Endothelial cell of umbilical vein (primary cell): ENCODE data around the gene ZMIZ1. TPM values are rescaled to one million over a fixed set of nuclear protein-coding genes. Genes with fewer than 3 reads are reported as not detected.

Experiments used
- BruUV-seq: library from RNA; stranded (reverse); fragments of 400-500 nt; replicated peaks from 2 replicates; lab custom pipeline; 2021; lab: Mats Ljungman, UMichigan
- CTCF ChIA-PET: fragments of 300-600, 350-600 bp; sonication (Branson Sonifier 250); formaldehyde crosslinking; loops from one replicate; lab custom pipeline; 2021; ENCODE audit warnings: antibody characterized with exemption, inconsistent platforms; lab: Charles Lee
- POLR2A ChIA-PET: fragments of 300-600, 350-600 bp; sonication (Branson Sonifier 250); formaldehyde crosslinking; loops from one replicate; lab custom pipeline; 2021; ENCODE audit warnings: antibody characterized with exemption, inconsistent platforms; lab: Charles Lee
- DNase-seq: peaks from one replicate; pipeline ENCODE4 v3.0.0-alpha.2; 2011; ENCODE audit warnings: low read depth, low spot score
- FAIRE-seq: peaks from 2 replicates; lab custom pipeline; 2011; peaks lifted over from hg19 to GRCh38; lab: Jason Lieb, UNC
- H2AFZ ChIP-seq: 2 replicates; pipeline ENCODE4 v1.6.0; 2012; ENCODE audit warnings: low read depth, low read length, control low read depth, inconsistent platforms
- H3K27ac ChIP-seq: 2 replicates; pipeline ENCODE4 v1.5.1; 2011; ENCODE audit warnings: low read depth, mild to moderate bottlenecking, control low read depth, low read length, moderate library complexity; ENCODE audit not compliant: insufficient read depth
- H3K27me3 ChIP-seq, 2 experiments: 2 replicates each; pipeline versions ENCODE4 v1.6.0 to v1.6.1; 2011; ENCODE audit warnings: low read length in 2 of 2, mixed read lengths in 1 of 2; ENCODE audit not compliant: control insufficient read depth in 2 of 2, insufficient read depth in 2 of 2
- H3K36me3 ChIP-seq, 2 experiments: 2 replicates in 1 of 2; 3 replicates in 1 of 2; pipeline ENCODE4 v1.5.1; 2011; ENCODE audit warnings: low read length in 2 of 2, mild to moderate bottlenecking in 1 of 2, moderate library complexity in 1 of 2; ENCODE audit not compliant: control insufficient read depth in 2 of 2, insufficient read depth in 2 of 2; ENCODE audit errors: extremely low read depth in 1 of 2
- H3K4me1 ChIP-seq: 3 replicates; pipeline ENCODE4 v1.5.1; 2011; ENCODE audit warnings: mild to moderate bottlenecking, low read length; ENCODE audit not compliant: control insufficient read depth, insufficient read depth; ENCODE audit errors: extremely low read depth
- H3K4me2 ChIP-seq: 2 replicates; pipeline ENCODE4 v1.6.1; 2011; ENCODE audit warnings: low read length, control low read depth, mixed read lengths; ENCODE audit not compliant: insufficient read depth
- H3K4me3 ChIP-seq, 3 experiments: fragments of 200-600 bp in 1 of 3; sonication (generic), shearing (Covaris generic) in 1 of 3; replicated peaks in 1 of 3; 2 replicates each; pipeline ENCODE4 v1.5.1; 2011 to 2016; ENCODE audit warnings: control low read depth in 3 of 3, low read length in 3 of 3, mild to moderate bottlenecking in 2 of 3, inconsistent platforms in 1 of 3, low read depth in 1 of 3, moderate library complexity in 1 of 3; ENCODE audit not compliant: insufficient read depth in 1 of 3
- H3K79me2 ChIP-seq: 2 replicates; pipeline ENCODE4 v1.6.0; 2012; ENCODE audit warnings: low read length, inconsistent platforms; ENCODE audit not compliant: control insufficient read depth, insufficient read depth
- H3K9ac ChIP-seq: replicated peaks from 2 replicates; pipeline ENCODE3; 2011; ENCODE audit warnings: low read length, control low read depth; ENCODE audit not compliant: insufficient read depth; ENCODE audit errors: extremely low read depth
- H3K9me1 ChIP-seq: replicated peaks from 3 replicates; pipeline ENCODE4 v1.6.0; 2011; ENCODE audit warnings: mild to moderate bottlenecking, low read length; ENCODE audit not compliant: control insufficient read depth, insufficient read depth; ENCODE audit errors: extremely low read depth
- H3K9me3 ChIP-seq: replicated peaks from 2 replicates; pipeline ENCODE4 v1.5.1; 2012; ENCODE audit warnings: low read length, inconsistent platforms; ENCODE audit not compliant: control insufficient read depth, insufficient read depth
- H4K20me1 ChIP-seq: replicated peaks from 2 replicates; pipeline ENCODE3; 2011; ENCODE audit warnings: mild to moderate bottlenecking, low read length; ENCODE audit not compliant: control insufficient read depth, insufficient read depth; ENCODE audit errors: extremely low read depth
- FOS ChIP-seq: IDR thresholded peaks from 2 replicates; pipeline ENCODE4 v1.6.1; 2011; ENCODE audit warnings: mild to moderate bottlenecking, low read length, moderate library complexity, borderline replicate concordance; ENCODE audit not compliant: insufficient read depth
- JUN ChIP-seq: IDR thresholded peaks from 2 replicates; pipeline ENCODE4 v1.6.1; 2011; ENCODE audit warnings: borderline replicate concordance, low read depth; ENCODE audit not compliant: insufficient read length, insufficient read depth
- POLR2A ChIP-seq: IDR thresholded peaks from 2 replicates; pipeline ENCODE4 v1.6.1; 2012; ENCODE audit warnings: low read depth, mild to moderate bottlenecking, control low read depth, low read length
- POLR2AphosphoS5 ChIP-seq: IDR thresholded peaks from 2 replicates; pipeline ENCODE4 v1.6.1; 2012; ENCODE audit warnings: low read depth, mild to moderate bottlenecking, control low read depth, low read length, moderate library complexity; ENCODE audit not compliant: insufficient read depth
- dilution Hi-C: fragments of 300-500 bp; cut with MboI; formaldehyde crosslinking; loops from one replicate; pipeline ENCODE4 v1.15.0; 2019; ENCODE audit warnings: low sequenced_read_pairs; ENCODE audit not compliant: extremely low pct_ligation_motif_present
- intact Hi-C: fragments of 100-400 bp; cut with micrococcal nuclease; formaldehyde crosslinking; loops from one replicate; pipeline ENCODE4 v1.10.0; 2022
- polyA plus RNA-seq, 4 experiments: library from polyadenylated mRNA; depleted of rRNA in 3 of 4; stranded (reverse) in 3 of 4; unstranded in 1 of 4; fragments of >200 nt; gene quantifications; 2 replicates each; pipeline versions ENCODE4 v1.2.1 to v1.2.3, GENCODE V29; 2011 to 2012; ENCODE audit warnings: missing spikeins in 1 of 4
- total RNA-seq: library from RNA; stranded (reverse); gene quantifications from 2 replicates; pipeline ENCODE4 v1.2.3, GENCODE V29; 2021
- TF ChIP-seq, protein P1 (sequence below): IDR thresholded peaks from 2 replicates; pipeline ENCODE4 v1.6.1; 2011; ENCODE audit not compliant: insufficient read depth, insufficient read length
- TF ChIP-seq, protein P2 (sequence below), 2 donors: IDR thresholded peaks; 1 replicate in 1 of 2; 2 replicates in 1 of 2; pipeline ENCODE4 v1.5.1; 2011; ENCODE audit warnings: low read length in 2 of 2, mild to moderate bottlenecking in 2 of 2, moderate library complexity in 2 of 2, control low read depth in 1 of 2, inconsistent platforms in 1 of 2, low read depth in 1 of 2; ENCODE audit not compliant: insufficient read depth in 1 of 2; ENCODE audit errors: extremely low read depth in 1 of 2

The ZMIZ1 gene
- total and polyA plus RNA-seq, 2 donors (not counting 3 experiments of a cell fraction or from before 2014, with no cell fraction given) = 12.5 to 46.7 TPM

DNA sequence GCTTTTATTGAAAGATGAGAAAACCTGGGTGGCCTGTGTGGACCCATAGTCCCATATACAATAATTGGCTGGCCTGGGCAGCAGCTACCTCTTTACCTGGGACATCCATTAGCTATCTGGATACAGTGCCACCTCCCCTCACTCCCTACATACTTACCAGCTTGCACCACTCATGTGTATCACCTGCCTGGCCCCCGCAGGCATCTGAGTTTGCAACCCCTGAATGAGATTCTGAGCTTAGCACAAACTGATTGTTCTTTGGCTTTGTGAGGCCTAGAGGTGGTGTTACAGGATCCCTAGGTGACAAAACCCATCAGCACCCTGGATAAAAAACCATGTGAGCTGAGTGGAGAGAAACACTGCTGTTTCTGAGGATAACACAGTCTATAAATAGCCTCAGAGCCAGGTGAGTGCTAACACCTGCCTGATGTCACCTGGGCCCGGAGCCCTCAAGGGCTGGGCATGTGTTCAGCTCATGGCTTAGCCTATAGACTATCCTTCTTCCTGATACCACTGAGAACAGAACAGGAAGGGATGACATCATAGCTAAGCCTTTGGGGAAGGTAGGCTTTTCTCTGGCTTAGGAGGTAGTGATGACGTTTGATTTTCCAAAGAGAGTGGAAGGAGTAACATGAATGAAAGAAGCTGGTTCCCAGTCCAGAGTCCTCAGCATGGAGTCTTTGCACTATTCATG, 275.9 kb downstream of the ZMIZ1 start:
- POLR2A ChIA-PET = no interaction called here
- no peak for DNase-seq
- intact Hi-C loops = loop anchor here (5.0 to 10.0 kb wide), 4 partner anchors 52 to 590 kb away; no protein-coding TSS in a partner anchor

More for the DNA sequence above, 275.9 kb downstream of the ZMIZ1 start:
- FAIRE-seq = no peak
- Histone ChIP-seq H3K27ac (no peak overlapping the region), H3K79me2 (peaks cover 20% of the 10 kb centered on the region), H3K4me1 (peaks cover 11% of the 10 kb centered on the region), H3K9ac (no peak overlapping the region), H3K4me2 (no peak overlapping the region), H2AFZ (no peak overlapping the region), H4K20me1 (no peaks in the 10 kb centered on the region), H3K9me3 (no peaks in the 10 kb centered on the region), H3K4me3 (no peak overlapping the region), H3K9me1 (no peaks in the 10 kb centered on the region), H3K27me3 (no peaks in the 10 kb centered on the region), H3K36me3 (peaks cover under 1 to 3% of the 10 kb centered on the region in 2 experiments)
- dilution Hi-C loops = no loop called here
- TF ChIP-seq FOS = no peak
- TF ChIP-seq, protein P1, sequence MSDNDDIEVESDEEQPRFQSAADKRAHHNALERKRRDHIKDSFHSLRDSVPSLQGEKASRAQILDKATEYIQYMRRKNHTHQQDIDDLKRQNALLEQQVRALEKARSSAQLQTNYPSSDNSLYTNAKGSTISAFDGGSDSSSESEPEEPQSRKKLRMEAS = no peak
- no peak for TF ChIP-seq POLR2A
- no peak for TF ChIP-seq POLR2AphosphoS5
- TF ChIP-seq JUN = peak; percentile 15
- TF ChIP-seq, protein P2, sequence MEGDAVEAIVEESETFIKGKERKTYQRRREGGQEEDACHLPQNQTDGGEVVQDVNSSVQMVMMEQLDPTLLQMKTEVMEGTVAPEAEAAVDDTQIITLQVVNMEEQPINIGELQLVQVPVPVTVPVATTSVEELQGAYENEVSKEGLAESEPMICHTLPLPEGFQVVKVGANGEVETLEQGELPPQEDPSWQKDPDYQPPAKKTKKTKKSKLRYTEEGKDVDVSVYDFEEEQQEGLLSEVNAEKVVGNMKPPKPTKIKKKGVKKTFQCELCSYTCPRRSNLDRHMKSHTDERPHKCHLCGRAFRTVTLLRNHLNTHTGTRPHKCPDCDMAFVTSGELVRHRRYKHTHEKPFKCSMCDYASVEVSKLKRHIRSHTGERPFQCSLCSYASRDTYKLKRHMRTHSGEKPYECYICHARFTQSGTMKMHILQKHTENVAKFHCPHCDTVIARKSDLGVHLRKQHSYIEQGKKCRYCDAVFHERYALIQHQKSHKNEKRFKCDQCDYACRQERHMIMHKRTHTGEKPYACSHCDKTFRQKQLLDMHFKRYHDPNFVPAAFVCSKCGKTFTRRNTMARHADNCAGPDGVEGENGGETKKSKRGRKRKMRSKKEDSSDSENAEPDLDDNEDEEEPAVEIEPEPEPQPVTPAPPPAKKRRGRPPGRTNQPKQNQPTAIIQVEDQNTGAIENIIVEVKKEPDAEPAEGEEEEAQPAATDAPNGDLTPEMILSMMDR (IDR thresholded peaks at IDR 0.05; ENCODE audit: extremely low read depth in 1 of 2, insufficient read depth in 1 of 2, low read depth in 1 of 2, low read length in 2 of 2) = no peak
- no TSS peak for BruUV-seq
- CTCF ChIA-PET = interaction anchor here (0.9 to 2.4 kb wide), 12 partner anchors 10 to 143 kb away, joined by 3 to 10 read pairs (median 4); no protein-coding TSS in a partner anchor
